PC-3 (cell line): ENCODE results near the gene STARD9. TPM values are rescaled to one million over a fixed set of nuclear protein-coding genes. Genes with fewer than 3 reads are reported as not detected.

Experiments
- ATAC-seq: fragments of 200-7000 bp; cut with Tn5 transposase; 2 replicates; pipeline ENCODE4 v1.9.1; 2020; ENCODE audit warnings: mild to moderate bottlenecking, moderate library complexity
- BruUV-seq: library from RNA; stranded (reverse); fragments of 400-500 nt; replicated peaks from 2 replicates; lab custom pipeline; 2021; lab: Mats Ljungman, UMichigan
- CTCF ChIA-PET: fragments of 300-600 bp; sonication (Branson Sonifier 250); formaldehyde crosslinking; loops from one replicate; lab custom pipeline; 2022; ENCODE audit warnings: antibody characterized with exemption; lab: Charles Lee
- POLR2A ChIA-PET: fragments of 300-600 bp; sonication (Branson Sonifier 250); formaldehyde crosslinking; loops from one replicate; lab custom pipeline; 2022; ENCODE audit warnings: antibody characterized with exemption; ENCODE audit not compliant: unreplicated experiment; lab: Charles Lee
- DNase-seq: peaks from one replicate; pipeline ENCODE4 v3.0.0-alpha.2; 2015
- H2AFZ ChIP-seq: fragments of 300-600 bp; sonication (generic); 2 replicates; pipeline ENCODE4 v1.6.0; 2016; ENCODE audit warnings: antibody characterized with exemption, low read length
- H3F3A ChIP-seq: fragments of 300-600 bp; sonication (generic); one replicate; pipeline ENCODE4 v1.6.0; 2017; ENCODE audit warnings: antibody characterized with exemption, low read length, control low read depth, mild to moderate bottlenecking; ENCODE audit not compliant: unreplicated experiment
- H3K27ac ChIP-seq: fragments of 300-600 bp; sonication (generic); 2 replicates; pipeline ENCODE4 v1.5.1; 2016; ENCODE audit warnings: mild to moderate bottlenecking, low read length
- H3K27me3 ChIP-seq: fragments of 300-600 bp; sonication (generic); 2 replicates; pipeline ENCODE4 v1.6.1; 2016; ENCODE audit warnings: low read length, mixed read lengths
- H3K36me3 ChIP-seq: fragments of 300-600 bp; sonication (generic); 2 replicates; pipeline ENCODE4 v1.6.1; 2016; ENCODE audit warnings: low read depth, mixed run types, low read length, mixed read lengths
- H3K4me1 ChIP-seq: fragments of 300-600 bp; sonication (generic); 2 replicates; pipeline ENCODE4 v1.5.1; 2016; ENCODE audit warnings: low read length; ENCODE audit not compliant: insufficient read depth
- H3K4me2 ChIP-seq: fragments of 300-600 bp; sonication (generic); 2 replicates; pipeline ENCODE4 v1.6.0; 2016; ENCODE audit warnings: low read length
- H3K4me3 ChIP-seq: fragments of 300-600 bp; sonication (generic); 2 replicates; pipeline ENCODE4 v1.5.1; 2016; ENCODE audit warnings: mild to moderate bottlenecking, low read length, mixed read lengths
- H3K79me2 ChIP-seq: fragments of 300-600 bp; sonication (generic); 2 replicates; pipeline ENCODE4 v1.6.1; 2017; ENCODE audit warnings: low read length, mixed read lengths
- H3K9ac ChIP-seq: fragments of 300-600 bp; sonication (generic); 2 replicates; pipeline ENCODE4 v1.6.0; 2016; ENCODE audit warnings: mild to moderate bottlenecking, low read length
- H3K9me2 ChIP-seq: fragments of 300-600 bp; sonication (generic); replicated peaks from 2 replicates; pipeline ENCODE4 v1.6.1; 2016; ENCODE audit warnings: mixed run types, low read length, mixed read lengths
- H3K9me3 ChIP-seq: fragments of 300-600 bp; sonication (generic); 2 replicates; pipeline ENCODE4 v1.6.1; 2016; ENCODE audit warnings: low read length, mixed read lengths
- H4K20me1 ChIP-seq: fragments of 300-600 bp; sonication (generic); 2 replicates; pipeline ENCODE4 v1.6.1; 2016; ENCODE audit warnings: low read length, mixed read lengths
- CTCF ChIP-seq: fragments of 300-600 bp; sonication (generic); conservative IDR thresholded peaks from 2 replicates; pipeline ENCODE4 v1.5.1; 2017; ENCODE audit warnings: antibody characterized with exemption, low read depth, mild to moderate bottlenecking, low read length
- EZH2 ChIP-seq: fragments of 300-600 bp; sonication (generic); IDR thresholded peaks from one replicate; pipeline ENCODE4 v1.6.1; 2017; ENCODE audit warnings: antibody characterized with exemption, mild to moderate bottlenecking, low read length; ENCODE audit not compliant: unreplicated experiment
- EZH2phosphoT487 ChIP-seq: fragments of 300-600 bp; sonication (generic); IDR thresholded peaks from 2 replicates; pipeline ENCODE4 v1.6.1; 2018; ENCODE audit warnings: mild to moderate bottlenecking, antibody characterized with exemption, low read length, borderline replicate concordance
- intact Hi-C: fragments of 100-400 bp; cut with micrococcal nuclease; formaldehyde crosslinking; loops from 2 replicates; pipeline ENCODE4 v1.9.0; 2023
- total RNA-seq: library from RNA; depleted of rRNA; stranded (reverse); fragments of >200 nt; gene quantifications from 2 replicates; pipeline ENCODE4 v1.2.3, GENCODE V29; 2014

The STARD9 gene
- total RNA-seq, 1 experiment from 2014 or later: 5.0 TPM

GRCh38 chr15:42621996-42622925 lies 46.9 kb downstream of the STARD9 start:
- Histone ChIP-seq H3K4me2 (no peak overlapping the region), H3K27me3 (no peaks in the 10 kb centered on the region), H4K20me1 (no peaks in the 10 kb centered on the region), H3K4me3 (no peak overlapping the region), H3K27ac (no peak overlapping the region), H3K9me2 (no peaks in the 10 kb centered on the region), H2AFZ (no peak overlapping the region), H3K4me1 (no peaks in the 10 kb centered on the region), H3K36me3 (no peaks in the 10 kb centered on the region), H3K9ac (no peak overlapping the region), H3K79me2 (no peaks in the 10 kb centered on the region), H3F3A (no peaks in the 10 kb centered on the region), H3K9me3 (no peaks in the 10 kb centered on the region)
- no peak for DNase-seq
- BruUV-seq: no TSS peak
- TF ChIP-seq EZH2 (no peak), EZH2phosphoT487 (no peak), CTCF (no peak)
- intact Hi-C loops: no loop called here
- ChIA-PET POLR2A (no interaction called here), CTCF (no interaction called here)
- no peak for ATAC-seq

GRCh38 chr15:42623951-42624350 lies 48.5 kb downstream of the STARD9 start:
- no peaks in the 10 kb centered on the region for H3F3A ChIP-seq
- no TSS peak for BruUV-seq
- no peak overlapping the region for H3K4me2 ChIP-seq
- no peak for ATAC-seq
- DNase-seq: no peak
- H4K20me1 ChIP-seq: no peaks in the 10 kb centered on the region
- H3K27ac ChIP-seq: no peak overlapping the region
- H3K9me3 ChIP-seq: no peaks in the 10 kb centered on the region
- ChIA-PET CTCF (interaction anchor here (0.6 kb wide), 1 partner anchor 12 kb away, joined by 3 read pairs; no protein-coding TSS in a partner anchor), POLR2A (no interaction called here)
- H3K79me2 ChIP-seq: no peaks in the 10 kb centered on the region
- H3K27me3 ChIP-seq: no peaks in the 10 kb centered on the region
- H3K9me2 ChIP-seq: no peaks in the 10 kb centered on the region
- intact Hi-C loops: no loop called here
- H3K36me3 ChIP-seq: no peaks in the 10 kb centered on the region
- H2AFZ ChIP-seq: no peak overlapping the region
- H3K4me1 ChIP-seq: no peaks in the 10 kb centered on the region
- no peak overlapping the region for H3K4me3 ChIP-seq
- no peak overlapping the region for H3K9ac ChIP-seq
- TF ChIP-seq CTCF: no peak
- no peak for TF ChIP-seq EZH2phosphoT487
- no peak for TF ChIP-seq EZH2

GRCh38 chr15:42627485-42627884 lies 52.1 kb downstream of the STARD9 start:
- no peak overlapping the region for H3K27ac ChIP-seq
- no peaks in the 10 kb centered on the region for H4K20me1 ChIP-seq
- no peaks in the 10 kb centered on the region for H3K27me3 ChIP-seq
- H2AFZ ChIP-seq: no peak overlapping the region
- H3K4me1 ChIP-seq: no peaks in the 10 kb centered on the region
- no TSS peak for BruUV-seq
- intact Hi-C loops: no loop called here
- H3K9ac ChIP-seq: no peak overlapping the region
- no peak overlapping the region for H3K4me2 ChIP-seq
- DNase-seq (no peak), ATAC-seq (no peak)
- no peaks in the 10 kb centered on the region for H3K9me3 ChIP-seq
- CTCF ChIA-PET: no interaction called here
- H3K79me2 ChIP-seq: no peaks in the 10 kb centered on the region
- no peak overlapping the region for H3K4me3 ChIP-seq
- no peaks in the 10 kb centered on the region for H3K36me3 ChIP-seq
- TF ChIP-seq EZH2phosphoT487 (no peak), EZH2 (no peak), CTCF (no peak)
- no peaks in the 10 kb centered on the region for H3F3A ChIP-seq
- POLR2A ChIA-PET: no interaction called here
- H3K9me2 ChIP-seq: no peaks in the 10 kb centered on the region
